Tibial nerve (tissue), 4 donors: ENCODE results near the gene TCF7L1. TPM values are rescaled to one million over a fixed set of nuclear protein-coding genes. Genes with fewer than 3 reads are reported as not detected.

Experiments used
- DNase-seq, 2 donors: peaks; one replicate each; pipeline ENCODE4 v3.0.0-alpha.2; 2019; ENCODE audit warnings: low spot score in 2 of 2
- H3K27ac ChIP-seq, 4 donors: fragments of 200-600 bp; sonication (generic) in 3 of 4; one replicate each; pipeline ENCODE4 v1.5.1; 2017 to 2019; ENCODE audit warnings: mild to moderate bottlenecking in 1 of 4
- H3K27me3 ChIP-seq, 2 donors: fragments of 200-600 bp; sonication (generic) in 1 of 2; one replicate each; pipeline versions ENCODE4 v1.5.1 to v1.6.0; 2017 to 2019
- H3K36me3 ChIP-seq, 3 donors: fragments of 200-600 bp; sonication (generic); one replicate each; pipeline ENCODE4 v1.5.1; 2018 to 2019
- H3K4me1 ChIP-seq, 4 donors: fragments of 200-600 bp; sonication (generic) in 3 of 4; one replicate each; pipeline ENCODE4 v1.5.1; 2017 to 2019
- H3K4me3 ChIP-seq, 4 donors: fragments of 200-600 bp; sonication (generic) in 3 of 4; one replicate each; pipeline ENCODE4 v1.5.1; 2017 to 2019; ENCODE audit warnings: mild to moderate bottlenecking in 1 of 4, moderate library complexity in 1 of 4
- H3K9me3 ChIP-seq, 4 donors: fragments of 200-600 bp; sonication (generic) in 3 of 4; one replicate each; pipeline ENCODE4 v1.5.1; 2017 to 2019
- EP300 ChIP-seq, 2 donors: sonication (generic); formaldehyde crosslinking; IDR thresholded peaks; one replicate each; pipeline ENCODE4 v1.6.1; 2017; ENCODE audit warnings: antibody characterized with exemption in 2 of 2, mild to moderate bottlenecking in 1 of 2
- POLR2A ChIP-seq, 2 donors: fragments of 450-650 bp; IDR thresholded peaks; one replicate each; pipeline ENCODE4 v1.6.1; 2017; ENCODE audit warnings: antibody characterized with exemption in 2 of 2, mild to moderate bottlenecking in 2 of 2, moderate library complexity in 2 of 2
- WGBS, 2 donors: methylation state at CpG; one replicate each; pipeline ENCODE4 v1.1.5; 2018; 5-methylcytosine and 5-hydroxymethylcytosine counted together
- total RNA-seq, 4 donors: library from RNA; depleted of rRNA; stranded (reverse); fragments of >200 nt; gene quantifications; one replicate each; pipeline ENCODE4 v1.1.0, GENCODE V29; 2016
- TF ChIP-seq, protein P1 (sequence below), 5 experiments: fragments of 200-600 bp in 3 of 5; fragments of 450-650 bp in 2 of 5; sonication (generic) in 3 of 5; IDR thresholded peaks; one replicate each; pipeline ENCODE4 v1.5.1; 2016 to 2019; ENCODE audit warnings: antibody characterized with exemption in 5 of 5, mild to moderate bottlenecking in 3 of 5, moderate library complexity in 2 of 5

The TCF7L1 gene
- total RNA-seq, 4 donors from 2014 or later, result 3.7 to 14.1 (median 7.1) TPM

DNA sequence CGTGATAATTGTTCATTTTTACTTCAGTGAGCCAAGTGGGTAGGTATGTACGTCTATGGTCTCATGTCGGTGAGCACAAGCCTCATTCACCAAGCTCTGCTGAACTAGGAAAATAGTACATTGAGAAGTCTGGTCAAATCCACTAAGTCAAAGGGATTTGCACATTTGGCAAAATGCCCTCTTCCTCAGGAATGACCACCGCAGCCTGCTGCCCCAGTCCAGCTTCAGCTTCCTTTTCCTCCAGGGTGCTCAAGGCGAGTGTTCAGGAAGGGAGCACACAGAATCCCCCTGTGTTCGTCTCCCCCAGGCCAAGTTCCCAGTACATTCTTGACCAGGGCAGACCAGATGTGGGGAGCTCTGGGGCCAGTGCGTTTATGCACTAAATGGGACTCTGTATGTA is 23.0 kb downstream of the TCF7L1 start:
- no peak for DNase-seq
- Histone ChIP-seq H3K4me1 (peaks cover 0 to 55% (median 13%) of the 10 kb centered on the region in 4 donors), H3K4me3 (no peak overlapping the region), H3K27me3 (no peaks in the 10 kb centered on the region), H3K36me3 (no peaks in the 10 kb centered on the region), H3K27ac (no peak overlapping the region), H3K9me3 (no peaks in the 10 kb centered on the region)
- TF ChIP-seq EP300 (IDR thresholded peaks at IDR 0.05), result no peak
- TF ChIP-seq POLR2A (IDR thresholded peaks at IDR 0.05), result no peak
- TF ChIP-seq, protein P1, sequence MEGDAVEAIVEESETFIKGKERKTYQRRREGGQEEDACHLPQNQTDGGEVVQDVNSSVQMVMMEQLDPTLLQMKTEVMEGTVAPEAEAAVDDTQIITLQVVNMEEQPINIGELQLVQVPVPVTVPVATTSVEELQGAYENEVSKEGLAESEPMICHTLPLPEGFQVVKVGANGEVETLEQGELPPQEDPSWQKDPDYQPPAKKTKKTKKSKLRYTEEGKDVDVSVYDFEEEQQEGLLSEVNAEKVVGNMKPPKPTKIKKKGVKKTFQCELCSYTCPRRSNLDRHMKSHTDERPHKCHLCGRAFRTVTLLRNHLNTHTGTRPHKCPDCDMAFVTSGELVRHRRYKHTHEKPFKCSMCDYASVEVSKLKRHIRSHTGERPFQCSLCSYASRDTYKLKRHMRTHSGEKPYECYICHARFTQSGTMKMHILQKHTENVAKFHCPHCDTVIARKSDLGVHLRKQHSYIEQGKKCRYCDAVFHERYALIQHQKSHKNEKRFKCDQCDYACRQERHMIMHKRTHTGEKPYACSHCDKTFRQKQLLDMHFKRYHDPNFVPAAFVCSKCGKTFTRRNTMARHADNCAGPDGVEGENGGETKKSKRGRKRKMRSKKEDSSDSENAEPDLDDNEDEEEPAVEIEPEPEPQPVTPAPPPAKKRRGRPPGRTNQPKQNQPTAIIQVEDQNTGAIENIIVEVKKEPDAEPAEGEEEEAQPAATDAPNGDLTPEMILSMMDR (IDR thresholded peaks at IDR 0.05), result no peak
- WGBS, 2 donors, result 28 to 42% methylated on average over 7 of the region's 7 CpGs

DNA sequence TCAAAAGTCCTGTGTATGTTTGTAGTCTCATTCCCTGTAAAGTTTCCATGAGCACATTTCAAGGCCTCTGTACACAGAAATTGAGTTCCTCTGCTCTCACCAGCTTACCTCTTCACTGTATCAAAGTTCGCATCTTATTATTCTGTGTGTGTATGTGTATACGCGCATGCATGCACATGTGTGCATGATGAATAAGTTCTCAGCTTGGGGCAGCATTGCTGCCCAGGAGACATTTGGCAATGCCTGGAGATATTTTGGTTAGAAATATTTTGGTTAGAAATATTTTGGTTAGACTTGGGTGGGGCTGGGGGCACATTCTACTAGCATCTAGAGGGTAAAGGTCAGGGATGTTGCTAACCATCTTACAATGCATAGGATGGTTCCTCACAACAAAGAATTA is 23.4 kb downstream of the TCF7L1 start:
- TF ChIP-seq, protein P1 (IDR thresholded peaks at IDR 0.05), result no peak
- TF ChIP-seq POLR2A (IDR thresholded peaks at IDR 0.05), result no peak
- no peak for TF ChIP-seq EP300 (IDR thresholded peaks at IDR 0.05)
- H3K27me3 ChIP-seq, result no peaks in the 10 kb centered on the region
- DNase-seq, result no peak
- H3K27ac ChIP-seq, result no peak overlapping the region
- no peaks in the 10 kb centered on the region for H3K36me3 ChIP-seq
- no peak overlapping the region for H3K4me3 ChIP-seq
- H3K9me3 ChIP-seq, result no peaks in the 10 kb centered on the region
- 89 to 93% methylated on average over 3 of the region's 3 CpGs for WGBS, 2 donors
- H3K4me1 ChIP-seq, result peaks cover 0 to 59% (median 16%) of the 10 kb centered on the region in 4 donors

DNA sequence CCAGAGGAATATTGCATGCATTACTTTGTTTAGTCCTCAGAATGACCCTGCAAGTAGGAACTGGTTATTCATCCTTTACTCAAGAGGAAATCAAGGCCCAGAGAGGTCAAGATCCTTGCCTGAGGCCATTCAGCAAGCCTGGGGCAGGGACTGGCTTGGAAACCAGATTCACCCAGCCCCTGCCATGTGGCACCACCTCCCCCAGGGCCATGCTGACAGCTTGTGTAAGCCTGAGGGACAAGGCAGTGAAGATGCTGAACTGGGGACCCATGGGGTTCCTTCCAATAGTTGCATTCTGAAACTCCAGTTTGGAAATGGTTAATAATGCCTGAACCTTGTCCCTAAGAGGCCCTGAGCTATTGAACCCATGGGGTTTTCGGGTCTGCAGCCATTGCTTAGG is 24.2 kb downstream of the TCF7L1 start:
- peaks cover 0 to 66% (median 22%) of the 10 kb centered on the region in 4 donors for H3K4me1 ChIP-seq

DNA sequence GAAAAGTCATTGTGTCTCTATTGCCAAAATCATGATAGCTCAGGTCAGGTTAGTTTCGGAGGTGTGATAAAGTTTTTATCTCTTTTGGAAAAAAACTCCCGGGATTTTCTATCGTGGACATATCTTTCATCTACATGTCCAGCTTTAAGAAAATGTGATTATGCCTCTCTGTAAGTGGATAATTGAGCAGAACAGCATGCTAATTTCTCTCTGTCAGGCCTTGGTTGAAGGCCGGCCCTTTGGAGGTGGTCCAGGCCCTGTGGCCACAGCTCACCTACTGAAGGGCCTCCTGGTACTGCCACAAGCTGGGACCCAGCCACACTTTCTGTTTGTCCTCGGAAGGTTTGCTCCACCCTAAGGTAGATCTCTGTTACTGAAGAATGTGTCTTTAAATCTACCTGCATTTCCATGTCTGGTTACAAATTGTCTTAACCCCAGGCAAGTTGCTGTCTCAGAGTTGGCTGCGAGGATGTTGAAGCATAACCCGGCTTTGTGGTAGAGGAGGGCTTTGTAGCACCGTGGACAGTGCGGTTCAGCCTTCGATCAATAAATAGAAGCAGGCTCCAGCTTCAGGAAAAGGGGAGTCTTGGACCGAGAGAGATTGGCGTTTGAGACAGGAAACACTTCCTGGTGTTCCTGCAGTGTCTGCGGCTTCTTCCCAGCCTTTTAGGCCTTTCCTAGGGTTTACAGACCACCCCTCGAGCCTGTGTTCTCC is 25.5 kb downstream of the TCF7L1 start:
- Histone ChIP-seq H3K4me3 (no peak overlapping the region), H3K27me3 (no peaks in the 10 kb centered on the region), H3K4me1 (peaks cover 0 to 76% (median 30%) of the 10 kb centered on the region in 4 donors), H3K36me3 (no peaks in the 10 kb centered on the region), H3K27ac (no peak overlapping the region), H3K9me3 (no peaks in the 10 kb centered on the region)
- TF ChIP-seq, protein P1 (IDR thresholded peaks at IDR 0.05), result no peak
- TF ChIP-seq EP300 (IDR thresholded peaks at IDR 0.05) (no peak), POLR2A (IDR thresholded peaks at IDR 0.05) (no peak)
- DNase-seq, result no peak
- 81 to 84% methylated on average over 14 of the region's 14 CpGs for WGBS, 2 donors

More for the DNA sequence above, 24.2 kb downstream of the TCF7L1 start:
- no peak overlapping the region for H3K27ac ChIP-seq
- TF ChIP-seq POLR2A (IDR thresholded peaks at IDR 0.05), result no peak
- no peak for TF ChIP-seq EP300 (IDR thresholded peaks at IDR 0.05)
- TF ChIP-seq, protein P1 (IDR thresholded peaks at IDR 0.05), result no peak
- no peak for DNase-seq
- H3K27me3 ChIP-seq, result no peaks in the 10 kb centered on the region
- no peaks in the 10 kb centered on the region for H3K9me3 ChIP-seq
- H3K36me3 ChIP-seq, result no peaks in the 10 kb centered on the region
- 73 to 83% methylated on average over 1 of the region's 1 CpG for WGBS, 2 donors
- H3K4me3 ChIP-seq, result no peak overlapping the region

DNA sequence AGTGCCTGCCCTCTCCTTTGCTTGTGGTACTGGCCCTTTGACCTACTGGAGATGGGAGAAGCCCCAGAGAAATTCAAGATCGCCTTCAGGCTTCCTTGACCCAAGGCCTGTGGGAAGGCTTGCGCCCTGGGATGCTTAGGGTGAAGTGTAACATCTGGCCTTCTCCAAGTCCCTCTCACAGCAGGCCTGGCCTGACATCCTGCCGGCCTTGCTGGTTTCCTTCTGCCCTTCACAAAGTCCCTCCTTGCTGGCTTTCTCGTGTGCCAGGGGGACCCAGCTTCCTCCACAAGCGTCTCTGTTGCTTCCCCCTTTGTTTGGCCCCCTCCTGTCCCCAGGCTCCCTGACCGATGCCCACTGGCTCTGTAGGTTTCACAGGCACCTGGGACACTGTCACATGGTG is 26.4 kb downstream of the TCF7L1 start:
- WGBS, 2 donors, result 67 to 76% methylated on average over 6 of the region's 6 CpGs
- DNase-seq, result no peak
- Histone ChIP-seq H3K9me3 (no peaks in the 10 kb centered on the region), H3K4me1 (peaks cover 0 to 76% (median 30%) of the 10 kb centered on the region in 4 donors), H3K36me3 (no peaks in the 10 kb centered on the region), H3K27ac (no peak overlapping the region), H3K4me3 (no peak overlapping the region), H3K27me3 (no peaks in the 10 kb centered on the region)
- TF ChIP-seq EP300 (IDR thresholded peaks at IDR 0.05) (no peak), POLR2A (IDR thresholded peaks at IDR 0.05) (no peak)
- TF ChIP-seq, protein P1 (IDR thresholded peaks at IDR 0.05), result no peak
